AG04450 (cell line): ENCODE results near the gene FALEC. TPM values are rescaled to one million over a fixed set of nuclear protein-coding genes. Genes with fewer than 3 reads are reported as not detected.
"Not testable (repeated sequence)": the region's sequence is repeated elsewhere in the genome, so short reads cannot be mapped to it uniquely, and the experiment has no call there.

Source experiments
- CTCF ChIA-PET: fragments of 300-600, 350-600 bp; formaldehyde crosslinking; extraction: SDS; loops from one replicate; lab custom pipeline; 2022; ENCODE audit warnings: antibody characterized with exemption, inconsistent platforms; lab: Charles Lee
- POLR2A ChIA-PET: fragments of 350-600 bp; formaldehyde crosslinking; extraction: SDS; loops from one replicate; lab custom pipeline; 2021; ENCODE audit warnings: antibody characterized with exemption, inconsistent platforms; lab: Yijun Ruan, JAX
- DNase-seq: peaks from one replicate; pipeline ENCODE4 v3.0.0-alpha.2; 2011; ENCODE audit warnings: low read depth, low spot score
- H3K27ac ChIP-seq: one replicate; pipeline ENCODE4 v1.5.1; 2012; ENCODE audit warnings: low read depth, low read length, control low read depth
- H3K27me3 ChIP-seq: one replicate; pipeline ENCODE4 v1.6.0; 2012; ENCODE audit warnings: low read length; ENCODE audit not compliant: control insufficient read depth, insufficient read depth
- H3K4me3 ChIP-seq: 2 replicates; pipeline ENCODE4 v1.5.1; 2011; ENCODE audit warnings: mild to moderate bottlenecking, low read depth, low read length, control low read depth
- H3K9me3 ChIP-seq: 2 replicates; pipeline ENCODE4 v1.5.1; 2012; ENCODE audit warnings: low read length; ENCODE audit not compliant: control insufficient read depth, insufficient read depth
- CTCF ChIP-seq: IDR thresholded peaks from 2 replicates; pipeline ENCODE4 v1.5.1; 2011; ENCODE audit warnings: low read depth, low read length, control low read depth, inconsistent platforms
- polyA plus RNA-seq: library from polyadenylated mRNA; depleted of rRNA; stranded (reverse); fragments of >200 nt; gene quantifications from 2 replicates; pipeline ENCODE4 v1.2.3, GENCODE V29; 2011

FALEC gene
- polyA plus RNA-seq, 1 experiment: not detected

- POLR2A ChIA-PET: interaction anchor here (1.3 to 7.0 kb wide), 3 partner anchors 10 to 66 kb away, joined by 3 to 130 read pairs (median 6); partner anchors contain the start of genes ENSA and MCL1
- no peak for TF ChIP-seq CTCF
- H3K9me3 ChIP-seq: no peaks in the 10 kb centered on the region; the same call in 1 of the 2 replicates
- H3K27ac ChIP-seq: peak overlapping the region; percentile 100
- CTCF ChIA-PET: interaction anchor here (1.4 to 4.3 kb wide), 3 partner anchors 13 to 432 kb away, joined by 4 to 104 read pairs (median 9); no protein-coding TSS in a partner anchor
- DNase-seq: no peak
- H3K27me3 ChIP-seq: no peaks in the 10 kb centered on the region
- no peak overlapping the region for H3K4me3 ChIP-seq
These were observed 47.9 kb downstream of the FALEC start for GRCh38 chr1:150563340-150564038.

- H3K27me3 ChIP-seq: no peaks in the 10 kb centered on the region
- TF ChIP-seq CTCF: no peak
- no peak for DNase-seq
- CTCF ChIA-PET: interaction anchor here (0.6 to 1.3 kb wide), 2 partner anchors 49 to 248 kb away, joined by 3 to 4 read pairs; no protein-coding TSS in a partner anchor
- POLR2A ChIA-PET: interaction anchor here (1.3 to 7.0 kb wide), 2 partner anchors 9 to 14 kb away, joined by 3 to 130 read pairs; partner anchors contain the start of gene MCL1
- no peaks in the 10 kb centered on the region for H3K9me3 ChIP-seq
- no peak overlapping the region for H3K4me3 ChIP-seq
- peak overlapping the region; percentile 100 for H3K27ac ChIP-seq
These were observed 48.8 kb downstream of the FALEC start for GRCh38 chr1:150564051-150564991.

GRCh38 chr1:150565240-150565991, 49.9 kb downstream of the FALEC start:
- ChIA-PET CTCF (interaction anchor here (1.3 kb wide), 1 partner anchor 247 kb away, joined by 4 read pairs; no protein-coding TSS in a partner anchor), POLR2A (interaction anchor here (0.7 to 7.0 kb wide), 2 partner anchors 13 to 441 kb away, joined by 5 to 130 read pairs; partner anchors contain the start of gene MCL1)
- not testable (repeated sequence) for H3K4me3 ChIP-seq, H3K27me3 ChIP-seq, H3K9me3 ChIP-seq, DNase-seq, H3K27ac ChIP-seq

- Histone ChIP-seq H3K9me3 (no peaks in the 10 kb centered on the region), H3K4me3 (peak overlapping the region; percentile 48), H3K27ac (peak overlapping the region; percentile 97), H3K27me3 (no peaks in the 10 kb centered on the region)
- CTCF ChIA-PET: interaction anchor here (2.1 kb wide), 1 partner anchor 54 kb away, joined by 17 read pairs; no protein-coding TSS in a partner anchor
- DNase-seq: no peak
- POLR2A ChIA-PET: interaction anchor here (3.1 kb wide), 1 partner anchor 11 kb away, joined by 83 read pairs; the partner anchor contains the start of gene MCL1
- no peak for TF ChIP-seq CTCF
These were observed 51.2 kb downstream of the FALEC start for GRCh38 chr1:150566589-150567340.
